ENCODE measurements around the gene IL20RA. TPM values are rescaled to one million over a fixed set of nuclear protein-coding genes. Genes with fewer than 3 reads are reported as not detected.

The IL20RA gene
- total and polyA plus RNA-seq, 2 of the 8 experiments (the other 6 are each of a cell fraction or from before 2014, with no cell fraction given) = 1.3 to 1.7 TPM

DNA sequence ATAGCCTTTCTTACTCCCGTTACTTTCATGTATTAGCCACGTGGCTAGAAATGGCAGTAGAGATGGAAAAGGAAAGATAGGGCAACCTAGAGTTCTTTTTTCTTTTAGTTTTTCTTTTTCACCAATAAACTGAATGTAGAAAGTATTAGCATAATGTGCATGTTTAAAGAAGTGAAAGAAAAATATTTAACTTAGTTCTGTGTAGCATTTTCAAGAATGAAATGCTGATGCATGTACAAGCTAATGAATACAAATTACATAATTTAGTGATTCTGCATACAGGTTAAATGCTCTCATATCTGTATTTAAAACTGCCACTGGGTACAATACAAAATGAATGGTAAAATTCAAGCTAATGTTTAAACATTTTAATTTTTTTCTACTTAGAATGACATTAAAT, 22.6 kb upstream of the IL20RA start (continued):
- TF ChIP-seq, protein P1, sequence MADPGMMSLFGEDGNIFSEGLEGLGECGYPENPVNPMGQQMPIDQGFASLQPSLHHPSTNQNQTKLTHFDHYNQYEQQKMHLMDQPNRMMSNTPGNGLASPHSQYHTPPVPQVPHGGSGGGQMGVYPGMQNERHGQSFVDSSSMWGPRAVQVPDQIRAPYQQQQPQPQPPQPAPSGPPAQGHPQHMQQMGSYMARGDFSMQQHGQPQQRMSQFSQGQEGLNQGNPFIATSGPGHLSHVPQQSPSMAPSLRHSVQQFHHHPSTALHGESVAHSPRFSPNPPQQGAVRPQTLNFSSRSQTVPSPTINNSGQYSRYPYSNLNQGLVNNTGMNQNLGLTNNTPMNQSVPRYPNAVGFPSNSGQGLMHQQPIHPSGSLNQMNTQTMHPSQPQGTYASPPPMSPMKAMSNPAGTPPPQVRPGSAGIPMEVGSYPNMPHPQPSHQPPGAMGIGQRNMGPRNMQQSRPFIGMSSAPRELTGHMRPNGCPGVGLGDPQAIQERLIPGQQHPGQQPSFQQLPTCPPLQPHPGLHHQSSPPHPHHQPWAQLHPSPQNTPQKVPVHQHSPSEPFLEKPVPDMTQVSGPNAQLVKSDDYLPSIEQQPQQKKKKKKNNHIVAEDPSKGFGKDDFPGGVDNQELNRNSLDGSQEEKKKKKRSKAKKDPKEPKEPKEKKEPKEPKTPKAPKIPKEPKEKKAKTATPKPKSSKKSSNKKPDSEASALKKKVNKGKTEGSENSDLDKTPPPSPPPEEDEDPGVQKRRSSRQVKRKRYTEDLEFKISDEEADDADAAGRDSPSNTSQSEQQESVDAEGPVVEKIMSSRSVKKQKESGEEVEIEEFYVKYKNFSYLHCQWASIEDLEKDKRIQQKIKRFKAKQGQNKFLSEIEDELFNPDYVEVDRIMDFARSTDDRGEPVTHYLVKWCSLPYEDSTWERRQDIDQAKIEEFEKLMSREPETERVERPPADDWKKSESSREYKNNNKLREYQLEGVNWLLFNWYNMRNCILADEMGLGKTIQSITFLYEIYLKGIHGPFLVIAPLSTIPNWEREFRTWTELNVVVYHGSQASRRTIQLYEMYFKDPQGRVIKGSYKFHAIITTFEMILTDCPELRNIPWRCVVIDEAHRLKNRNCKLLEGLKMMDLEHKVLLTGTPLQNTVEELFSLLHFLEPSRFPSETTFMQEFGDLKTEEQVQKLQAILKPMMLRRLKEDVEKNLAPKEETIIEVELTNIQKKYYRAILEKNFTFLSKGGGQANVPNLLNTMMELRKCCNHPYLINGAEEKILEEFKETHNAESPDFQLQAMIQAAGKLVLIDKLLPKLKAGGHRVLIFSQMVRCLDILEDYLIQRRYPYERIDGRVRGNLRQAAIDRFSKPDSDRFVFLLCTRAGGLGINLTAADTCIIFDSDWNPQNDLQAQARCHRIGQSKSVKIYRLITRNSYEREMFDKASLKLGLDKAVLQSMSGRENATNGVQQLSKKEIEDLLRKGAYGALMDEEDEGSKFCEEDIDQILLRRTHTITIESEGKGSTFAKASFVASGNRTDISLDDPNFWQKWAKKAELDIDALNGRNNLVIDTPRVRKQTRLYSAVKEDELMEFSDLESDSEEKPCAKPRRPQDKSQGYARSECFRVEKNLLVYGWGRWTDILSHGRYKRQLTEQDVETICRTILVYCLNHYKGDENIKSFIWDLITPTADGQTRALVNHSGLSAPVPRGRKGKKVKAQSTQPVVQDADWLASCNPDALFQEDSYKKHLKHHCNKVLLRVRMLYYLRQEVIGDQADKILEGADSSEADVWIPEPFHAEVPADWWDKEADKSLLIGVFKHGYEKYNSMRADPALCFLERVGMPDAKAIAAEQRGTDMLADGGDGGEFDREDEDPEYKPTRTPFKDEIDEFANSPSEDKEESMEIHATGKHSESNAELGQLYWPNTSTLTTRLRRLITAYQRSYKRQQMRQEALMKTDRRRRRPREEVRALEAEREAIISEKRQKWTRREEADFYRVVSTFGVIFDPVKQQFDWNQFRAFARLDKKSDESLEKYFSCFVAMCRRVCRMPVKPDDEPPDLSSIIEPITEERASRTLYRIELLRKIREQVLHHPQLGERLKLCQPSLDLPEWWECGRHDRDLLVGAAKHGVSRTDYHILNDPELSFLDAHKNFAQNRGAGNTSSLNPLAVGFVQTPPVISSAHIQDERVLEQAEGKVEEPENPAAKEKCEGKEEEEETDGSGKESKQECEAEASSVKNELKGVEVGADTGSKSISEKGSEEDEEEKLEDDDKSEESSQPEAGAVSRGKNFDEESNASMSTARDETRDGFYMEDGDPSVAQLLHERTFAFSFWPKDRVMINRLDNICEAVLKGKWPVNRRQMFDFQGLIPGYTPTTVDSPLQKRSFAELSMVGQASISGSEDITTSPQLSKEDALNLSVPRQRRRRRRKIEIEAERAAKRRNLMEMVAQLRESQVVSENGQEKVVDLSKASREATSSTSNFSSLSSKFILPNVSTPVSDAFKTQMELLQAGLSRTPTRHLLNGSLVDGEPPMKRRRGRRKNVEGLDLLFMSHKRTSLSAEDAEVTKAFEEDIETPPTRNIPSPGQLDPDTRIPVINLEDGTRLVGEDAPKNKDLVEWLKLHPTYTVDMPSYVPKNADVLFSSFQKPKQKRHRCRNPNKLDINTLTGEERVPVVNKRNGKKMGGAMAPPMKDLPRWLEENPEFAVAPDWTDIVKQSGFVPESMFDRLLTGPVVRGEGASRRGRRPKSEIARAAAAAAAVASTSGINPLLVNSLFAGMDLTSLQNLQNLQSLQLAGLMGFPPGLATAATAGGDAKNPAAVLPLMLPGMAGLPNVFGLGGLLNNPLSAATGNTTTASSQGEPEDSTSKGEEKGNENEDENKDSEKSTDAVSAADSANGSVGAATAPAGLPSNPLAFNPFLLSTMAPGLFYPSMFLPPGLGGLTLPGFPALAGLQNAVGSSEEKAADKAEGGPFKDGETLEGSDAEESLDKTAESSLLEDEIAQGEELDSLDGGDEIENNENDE (IDR thresholded peaks at IDR 0.05; ENCODE audit: insufficient replicate concordance, low read length) = no peak
- TF ChIP-seq POLR2AphosphoS5 (IDR thresholded peaks at IDR 0.05; ENCODE audit: low read depth, low read length) = no peak
- TF ChIP-seq SIRT6 (IDR thresholded peaks at IDR 0.05; ENCODE audit: low read length) = no peak
- TF ChIP-seq, protein P2, sequence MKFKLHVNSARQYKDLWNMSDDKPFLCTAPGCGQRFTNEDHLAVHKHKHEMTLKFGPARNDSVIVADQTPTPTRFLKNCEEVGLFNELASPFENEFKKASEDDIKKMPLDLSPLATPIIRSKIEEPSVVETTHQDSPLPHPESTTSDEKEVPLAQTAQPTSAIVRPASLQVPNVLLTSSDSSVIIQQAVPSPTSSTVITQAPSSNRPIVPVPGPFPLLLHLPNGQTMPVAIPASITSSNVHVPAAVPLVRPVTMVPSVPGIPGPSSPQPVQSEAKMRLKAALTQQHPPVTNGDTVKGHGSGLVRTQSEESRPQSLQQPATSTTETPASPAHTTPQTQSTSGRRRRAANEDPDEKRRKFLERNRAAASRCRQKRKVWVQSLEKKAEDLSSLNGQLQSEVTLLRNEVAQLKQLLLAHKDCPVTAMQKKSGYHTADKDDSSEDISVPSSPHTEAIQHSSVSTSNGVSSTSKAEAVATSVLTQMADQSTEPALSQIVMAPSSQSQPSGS (IDR thresholded peaks at IDR 0.05; ENCODE audit: low read length) = no peak
- TF ChIP-seq SUZ12 (IDR thresholded peaks at IDR 0.05; ENCODE audit: low read length) = no peak
- TF ChIP-seq, protein P3, sequence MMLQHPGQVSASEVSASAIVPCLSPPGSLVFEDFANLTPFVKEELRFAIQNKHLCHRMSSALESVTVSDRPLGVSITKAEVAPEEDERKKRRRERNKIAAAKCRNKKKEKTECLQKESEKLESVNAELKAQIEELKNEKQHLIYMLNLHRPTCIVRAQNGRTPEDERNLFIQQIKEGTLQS (IDR thresholded peaks at IDR 0.05; ENCODE audit: insufficient read depth, low read depth, low read length) = no peak
- no peak for TF ChIP-seq BACH1 (IDR thresholded peaks at IDR 0.05; ENCODE audit: low read length)
- no peak for TF ChIP-seq RNF2 (IDR thresholded peaks at IDR 0.05; ENCODE audit: borderline replicate concordance, low read depth, low read length, missing control alignments, poor library complexity, severe bottlenecking)
- TF ChIP-seq KDM5A (IDR thresholded peaks at IDR 0.05; ENCODE audit: low read length) = no peak
- TF ChIP-seq CREB1 (IDR thresholded peaks at IDR 0.05) = no peak
